HepG2 (cell line): ENCODE measurements around the gene RELL2. TPM values are rescaled to one million over a fixed set of nuclear protein-coding genes. Genes with fewer than 3 reads are reported as not detected.

Experiments used
- CREBL2 ChIP-seq: sonication (generic); formaldehyde crosslinking; IDR thresholded peaks from 2 replicates; pipeline ENCODE4 v1.8.1; 2023; ENCODE audit warnings: missing genetic modification reagents, mild to moderate bottlenecking, borderline replicate concordance
- DNMT1 ChIP-seq: sonication (generic); formaldehyde crosslinking; IDR thresholded peaks from 2 replicates; pipeline ENCODE4 v1.5.1; 2020; ENCODE audit warnings: mild to moderate bottlenecking, missing genetic modification reagents
- ELF1 ChIP-seq: sonication (generic); formaldehyde crosslinking; IDR thresholded peaks from 2 replicates; pipeline ENCODE4 v1.4.0; 2020; ENCODE audit warnings: missing genetic modification reagents
- ELF3 ChIP-seq: IDR thresholded peaks from 2 replicates; pipeline ENCODE4 v1.6.1; 2016; ENCODE audit warnings: missing genetic modification reagents, missing compliant biosample characterization
- HNF4A ChIP-seq: sonication (generic); formaldehyde crosslinking; IDR thresholded peaks from 2 replicates; pipeline ENCODE4 v1.4.0; 2020; ENCODE audit warnings: missing genetic modification reagents
- LRRFIP1 ChIP-seq: sonication (generic); formaldehyde crosslinking; conservative IDR thresholded peaks from 2 replicates; pipeline ENCODE4 v1.4.0; 2020; ENCODE audit warnings: missing genetic modification reagents
- MXI1 ChIP-seq: IDR thresholded peaks from 3 replicates; pipeline ENCODE4 v1.6.1; 2012; ENCODE audit warnings: low read depth, low read length, inconsistent platforms, borderline replicate concordance
- NCOA1 ChIP-seq: sonication (generic); formaldehyde crosslinking; IDR thresholded peaks from 2 replicates; pipeline ENCODE4 v1.9.0; 2021; ENCODE audit warnings: missing genetic modification reagents
- NFE2L1 ChIP-seq: sonication (generic); formaldehyde crosslinking; IDR thresholded peaks from 2 replicates; pipeline ENCODE4 v1.4.0; 2020; ENCODE audit warnings: missing genetic modification reagents, mild to moderate bottlenecking, borderline replicate concordance
- NKX3-1 ChIP-seq: sonication (generic); formaldehyde crosslinking; IDR thresholded peaks from 2 replicates; pipeline ENCODE4 v1.5.0; 2020; ENCODE audit warnings: missing genetic modification reagents
- NR2F2 ChIP-seq: IDR thresholded peaks from 2 replicates; pipeline ENCODE4 v1.6.1; 2012; ENCODE audit warnings: low read depth, inconsistent platforms, borderline replicate concordance
- POLR2AphosphoS5 ChIP-seq: IDR thresholded peaks from 2 replicates; pipeline ENCODE4 v1.6.1; 2012; ENCODE audit warnings: low read depth, low read length
- PRDM4 ChIP-seq: sonication (generic); formaldehyde crosslinking; IDR thresholded peaks from 2 replicates; pipeline ENCODE4 v1.9.0; 2021; ENCODE audit warnings: missing genetic modification reagents, borderline replicate concordance
- RAD21 ChIP-seq: fragments of 450-650 bp; formaldehyde crosslinking; IDR thresholded peaks from 2 replicates; pipeline ENCODE4 v1.5.0; 2020; ENCODE audit warnings: mild to moderate bottlenecking
- SALL1 ChIP-seq: sonication (generic); formaldehyde crosslinking; IDR thresholded peaks from 2 replicates; pipeline ENCODE4 v1.8.0; 2022; ENCODE audit warnings: mild to moderate bottlenecking, missing genetic modification reagents
- SIN3A ChIP-seq: IDR thresholded peaks from 2 replicates; pipeline ENCODE4 v1.6.1; 2011; ENCODE audit warnings: low read depth, mild to moderate bottlenecking, control low read depth, low read length, borderline replicate concordance
- SRSF9 ChIP-seq: fragments of 200-400 bp; formaldehyde crosslinking; IDR thresholded peaks from 2 replicates; pipeline ENCODE4 v1.6.1; 2018; ENCODE audit warnings: borderline replicate concordance, mild to moderate bottlenecking, low read depth, low read length; ENCODE audit not compliant: insufficient read depth, poor library complexity, severe bottlenecking
- TOE1 ChIP-seq: sonication (generic); formaldehyde crosslinking; IDR thresholded peaks from 2 replicates; pipeline ENCODE4 v1.4.0; 2020; ENCODE audit warnings: mild to moderate bottlenecking, missing genetic modification reagents
- TRIM24 ChIP-seq: sonication (generic); formaldehyde crosslinking; IDR thresholded peaks from 2 replicates; pipeline ENCODE4 v1.8.0; 2022; ENCODE audit warnings: mild to moderate bottlenecking, missing genetic modification reagents
- ZBTB3 ChIP-seq: sonication (generic); formaldehyde crosslinking; IDR thresholded peaks from 2 replicates; pipeline ENCODE4 v1.4.0; 2020; ENCODE audit warnings: low read depth, mild to moderate bottlenecking, moderate library complexity, missing genetic modification reagents, borderline replicate concordance
- ZBTB33 ChIP-seq: sonication (generic); formaldehyde crosslinking; IDR thresholded peaks from 2 replicates; pipeline ENCODE4 v1.4.0; 2020; ENCODE audit warnings: missing genetic modification reagents
- ZFAT ChIP-seq: sonication (generic); formaldehyde crosslinking; conservative IDR thresholded peaks from 2 replicates; pipeline ENCODE4 v1.8.1; 2023; ENCODE audit warnings: missing genetic modification reagents, inconsistent platforms
- ZNF652 ChIP-seq: IDR thresholded peaks from 2 replicates; pipeline ENCODE4 v1.6.1; 2016; ENCODE audit warnings: low read depth, borderline replicate concordance
- ZNF883 ChIP-seq: sonication (generic); formaldehyde crosslinking; IDR thresholded peaks from 2 replicates; pipeline ENCODE4 v1.5.1; 2020; ENCODE audit warnings: mild to moderate bottlenecking, missing genetic modification reagents; ENCODE audit errors: not compliant biosample characterization
- polyA plus RNA-seq, 8 experiments: library from polyadenylated mRNA; depleted of rRNA in 3 of 8; stranded (reverse) in 7 of 8; unstranded in 1 of 8; fragments of >200 nt; fragmentation: Illumina TruSeq in 4 of 8; extraction: Trizol in 4 of 8; gene quantifications; 2 replicates each; pipeline versions ENCODE4 v1.2.1 to v1.2.3, GENCODE V29; 2011 to 2016; ENCODE audit warnings: low read depth in 4 of 8, missing spikeins in 1 of 8, mixed read lengths in 1 of 8; ENCODE audit not compliant: insufficient read depth in 1 of 8
- total RNA-seq, 5 experiments: library from RNA; depleted of rRNA; stranded (reverse); fragments of >200 nt; fragmentation: Illumina TruSeq; extraction: Trizol; gene quantifications; 2 replicates each; pipeline ENCODE4 v1.2.3, GENCODE V29; 2016; ENCODE audit warnings: low read depth in 1 of 5

The RELL2 gene
- total and polyA plus RNA-seq, 2 of the 13 experiments (the other 11 are each of a cell fraction or from before 2014, with no cell fraction given): 6.4 to 8.3 TPM

- TF ChIP-seq SIN3A (no peak; the same call in 1 of the 2 replicates), POLR2AphosphoS5 (peak; percentile 77), DNMT1 (CRISPR knock-in tag) (peak; percentile 13; the same call in 1 of the 2 replicates), NFE2L1 (CRISPR knock-in tag) (no peak), MXI1 (peak; percentile 60; the same call in 1 of the 3 replicates), LRRFIP1 (CRISPR knock-in tag) (no peak), CREBL2 (CRISPR knock-in tag) (0 out of 2 replicates have a peak, but pooled peaks have one; percentile 38), ZFAT (no peak), ZBTB3 (CRISPR knock-in tag) (no peak), TRIM24 (CRISPR knock-in tag) (no peak), ELF1 (CRISPR knock-in tag) (peak; percentile 61), NR2F2 (no peak), ZBTB33 (CRISPR knock-in tag) (no peak), NCOA1 (no peak), PRDM4 (CRISPR knock-in tag) (no peak), HNF4A (no peak), SALL1 (CRISPR knock-in tag) (peak; percentile 53), NKX3-1 (CRISPR knock-in tag) (no peak), TOE1 (no peak), SRSF9 (no peak), RAD21 (CRISPR knock-in tag) (peak; percentile 28; the same call in 1 of the 2 replicates), ELF3 (no peak; the same call in 1 of the 2 replicates), ZNF883 (CRISPR knock-in tag) (no peak), ZNF652 (no peak)
These were observed at the start of gene RELL2, which contains the start of gene HDAC3 (continued) for GRCh38 chr5:141636413-141637122.
